Kidney (tissue), 14 donors: ENCODE measurements around the gene ST8SIA5. TPM values are rescaled to one million over a fixed set of nuclear protein-coding genes. Genes with fewer than 3 reads are reported as not detected.

Experiments used
- DNase-seq, 5 donors: peaks; one replicate each; pipeline ENCODE4 v3.0.0-alpha.2; 2013 to 2020
- FAIRE-seq: peaks from 2 replicates; lab custom pipeline; 2012; peaks lifted over from hg19 to GRCh38; lab: Jason Lieb, UNC
- H3K27ac ChIP-seq, 2 donors: one replicate each; pipeline ENCODE4 v1.7.0; 2013; ENCODE audit warnings: low read depth in 2 of 2, low read length in 2 of 2, inconsistent platforms in 1 of 2
- H3K27me3 ChIP-seq: one replicate; pipeline ENCODE4 v1.7.1; 2013; ENCODE audit warnings: low read length, inconsistent platforms; ENCODE audit not compliant: control insufficient read depth, insufficient read depth
- H3K36me3 ChIP-seq, 3 donors: one replicate each; pipeline versions ENCODE4 v1.7.0 to v1.7.1; 2013; ENCODE audit warnings: low read length in 3 of 3, control low read depth in 1 of 3, inconsistent platforms in 1 of 3; ENCODE audit not compliant: insufficient read depth in 3 of 3, control insufficient read depth in 2 of 3
- H3K4me1 ChIP-seq, 3 donors: one replicate each; pipeline versions ENCODE4 v1.7.0 to v1.7.1; 2013; ENCODE audit warnings: low read length in 3 of 3, inconsistent platforms in 1 of 3, low read depth in 1 of 3; ENCODE audit not compliant: control insufficient read depth in 2 of 3, insufficient read depth in 2 of 3
- H3K4me3 ChIP-seq, 3 donors: one replicate each; pipeline versions ENCODE4 v1.7.0 to v1.8.1; 2013; ENCODE audit warnings: low read length in 3 of 3, control low read depth in 1 of 3, inconsistent platforms in 1 of 3
- H3K9ac ChIP-seq, 3 donors: one replicate each; pipeline versions ENCODE4 v1.7.0 to v1.7.1; 2013; ENCODE audit warnings: low read length in 3 of 3, control low read depth in 1 of 3, inconsistent platforms in 1 of 3
- H3K9me3 ChIP-seq, 3 donors: one replicate each; pipeline versions ENCODE4 v1.7.0 to v1.7.1; 2013; ENCODE audit warnings: low read length in 3 of 3, control low read depth in 1 of 3, inconsistent platforms in 1 of 3; ENCODE audit not compliant: control insufficient read depth in 2 of 3, insufficient read depth in 1 of 3
- CTCF ChIP-seq: IDR thresholded peaks from 3 replicates; pipeline ENCODE4 v1.5.1; 2012; ENCODE audit warnings: mild to moderate bottlenecking, moderate library complexity, borderline replicate concordance; ENCODE audit not compliant: insufficient read depth; ENCODE audit errors: extremely low read depth
- intact Hi-C: fragments of 100-400 bp; cut with DNase I; formaldehyde crosslinking; loops from one replicate; pipeline ENCODE4 v1.11.1; 2022
- polyA plus RNA-seq: library from polyadenylated mRNA; stranded (reverse); fragments of 350-450 nt; fragmentation: Illumina TruSeq; extraction: RNeasy Lipid Tissue Mini Kit (QIAGEN cat#74804); gene quantifications from one replicate; pipeline ENCODE4 v1.2.3, GENCODE V29; 2014; ENCODE audit warnings: low read depth, low replicate concordance; ENCODE audit not compliant: insufficient read depth
- total RNA-seq: library from RNA; stranded (reverse); fragmentation: NEBNext Ultra II Directional; extraction: Animal tissue kit (Norgen Biotek cat#: 25700); gene quantifications from one replicate; pipeline ENCODE4 v1.2.1, GENCODE V29; 2021
- donor health status: control.
- donor health status: control.
- donor health status: control.
- donor health status: control.
- donor health status: control.
- donor health status: DM: yes; HTN: yes; CAD: no.
- donor health status: Normal renal cell carcinoma (clear cell type).

ST8SIA5 gene
- total and polyA plus RNA-seq, 2 donors from 2014 or later = 1.4 to 2.7 TPM

- TF ChIP-seq CTCF = no peak
- Histone ChIP-seq H3K9me3 (no peaks in the 10 kb centered on the region), H3K27ac (no peak overlapping the region), H3K27me3 (no peaks in the 10 kb centered on the region), H3K4me3 (no peak overlapping the region), H3K9ac (no peak overlapping the region), H3K4me1 (no peaks in the 10 kb centered on the region), H3K36me3 (no peaks in the 10 kb centered on the region)
- intact Hi-C loops = no loop called here
- FAIRE-seq (no peak), DNase-seq (no peak)
Measured at GRCh38 chr18:46740046-46740445, 16.8 kb downstream of the ST8SIA5 start.

GRCh38 chr18:46738491-46738890, 18.4 kb downstream of the ST8SIA5 start:
- DNase-seq (no peak), FAIRE-seq (no peak)
- Histone ChIP-seq H3K36me3 (no peaks in the 10 kb centered on the region), H3K9me3 (no peaks in the 10 kb centered on the region), H3K4me1 (no peaks in the 10 kb centered on the region), H3K27me3 (no peaks in the 10 kb centered on the region), H3K27ac (no peak overlapping the region), H3K4me3 (no peak overlapping the region), H3K9ac (no peak overlapping the region)
- TF ChIP-seq CTCF = no peak
- intact Hi-C loops = no loop called here

- Histone ChIP-seq H3K4me3 (no peak overlapping the region), H3K4me1 (no peaks in the 10 kb centered on the region), H3K9ac (no peak overlapping the region), H3K36me3 (no peaks in the 10 kb centered on the region), H3K27me3 (no peaks in the 10 kb centered on the region), H3K9me3 (no peaks in the 10 kb centered on the region), H3K27ac (no peak overlapping the region)
- intact Hi-C loops = no loop called here
- DNase-seq (no peak), FAIRE-seq (no peak)
- no peak for TF ChIP-seq CTCF
Measured at GRCh38 chr18:46736736-46737135, 20.1 kb downstream of the ST8SIA5 start.

GRCh38 chr18:46736135-46736534, 20.7 kb downstream of the ST8SIA5 start:
- intact Hi-C loops = no loop called here
- Histone ChIP-seq H3K27me3 (no peaks in the 10 kb centered on the region), H3K9ac (no peak overlapping the region), H3K36me3 (no peaks in the 10 kb centered on the region), H3K4me3 (no peak overlapping the region), H3K4me1 (no peaks in the 10 kb centered on the region), H3K27ac (no peak overlapping the region), H3K9me3 (no peaks in the 10 kb centered on the region)
- no peak for TF ChIP-seq CTCF
- FAIRE-seq (no peak), DNase-seq (no peak)
